NCI-H524 (cell line): Measurements from ENCODE around the gene DNM3.

Experiments used
- DNase-seq, 2 experiments: peaks; one replicate each; lab custom pipeline; 2025; lab: John Stamatoyannopoulos, UW

Gene DNM3

DNA sequence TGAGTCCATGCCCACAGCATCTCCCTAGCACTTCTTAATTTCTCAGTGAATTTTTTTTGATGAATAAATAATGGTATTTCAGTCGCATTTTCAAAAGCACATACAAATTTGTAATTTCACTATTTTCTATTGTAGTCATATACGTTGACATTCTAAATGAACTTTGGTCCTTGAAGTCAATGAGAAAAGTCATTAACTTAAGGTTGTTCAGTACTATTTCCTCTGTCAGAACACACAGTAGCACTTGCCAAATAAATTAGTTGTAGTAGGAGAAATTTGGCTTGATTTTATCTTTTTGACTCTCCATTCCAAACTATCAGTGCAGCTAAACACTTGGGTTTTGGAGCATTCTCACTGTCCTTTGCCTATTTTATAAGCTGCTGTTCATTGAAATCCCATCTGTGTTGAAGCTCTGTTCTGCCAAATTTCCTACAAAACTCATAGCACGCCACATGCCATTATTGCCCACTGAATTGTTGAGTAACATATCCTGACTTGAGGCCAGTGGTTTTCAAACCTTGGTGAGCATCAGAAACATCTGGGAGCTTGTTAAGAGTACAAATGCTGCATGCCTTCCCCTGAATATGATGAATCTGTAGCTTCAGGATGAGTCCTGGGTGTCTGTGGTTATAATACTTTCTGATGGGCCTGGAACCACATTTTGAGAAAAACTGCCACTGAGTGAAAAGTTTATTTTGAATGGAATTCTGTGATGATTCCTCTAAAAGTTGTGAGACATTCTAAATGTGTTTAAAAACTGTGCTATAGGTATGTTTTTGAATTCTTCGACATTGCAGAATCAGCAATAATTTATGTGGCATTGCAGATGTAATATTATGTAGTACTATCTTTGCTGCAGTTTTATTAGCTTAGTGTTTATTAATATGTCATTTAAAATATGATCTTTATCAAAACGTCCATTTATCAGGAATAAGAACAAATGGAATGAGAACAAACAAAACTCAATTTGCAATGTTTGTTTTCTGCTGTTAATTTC is 78.9 kb downstream of the DNM3 start:
- no peak for DNase-seq

- DNase-seq, result no peak
Measured at GRCh38 chr1:171922999-171923398, 81.7 kb downstream of the DNM3 start.

- DNase-seq, result no peak
Measured at GRCh38 chr1:171929121-171929520, 87.8 kb downstream of the DNM3 start.

DNA sequence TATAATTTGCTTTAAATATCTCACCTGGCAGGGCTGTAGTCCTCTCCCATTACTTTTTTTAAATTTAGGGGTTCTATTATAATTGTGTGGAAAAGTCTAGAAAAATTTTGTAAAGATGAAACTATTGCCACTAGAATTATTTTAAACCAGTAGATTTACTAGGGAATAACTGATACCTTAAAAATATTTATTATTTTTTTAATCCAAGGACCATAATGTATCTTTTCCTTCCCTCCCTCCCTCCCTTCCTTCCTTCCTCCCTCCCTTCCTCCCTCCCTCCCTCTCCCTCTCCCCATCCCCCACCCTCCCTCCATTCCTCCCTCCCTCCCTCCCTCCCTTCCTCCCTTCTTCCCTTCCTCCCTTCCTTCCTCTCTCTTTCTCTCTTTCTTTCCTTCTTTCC is 90.5 kb downstream of the DNM3 start:
- no peak for DNase-seq

DNA sequence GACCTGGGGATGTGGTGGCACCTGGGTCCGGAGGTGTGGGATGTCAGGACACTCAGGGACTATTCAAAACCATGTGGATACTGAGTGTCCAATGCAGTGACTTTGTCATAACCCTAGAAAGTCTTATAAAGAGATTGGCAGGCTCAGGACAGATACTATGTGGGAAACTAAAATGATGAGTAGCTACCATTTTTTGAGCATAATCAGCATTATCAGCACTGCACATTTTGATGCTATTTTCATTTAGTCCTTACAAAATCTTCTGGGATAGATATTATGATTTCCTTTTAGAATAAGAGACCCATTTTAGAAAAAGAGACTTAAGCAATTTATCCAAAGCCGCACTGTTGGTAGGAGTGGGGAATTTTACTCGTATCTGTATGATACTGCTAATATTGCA is 93.4 kb downstream of the DNM3 start:
- no peak for DNase-seq

- no peak for DNase-seq
Measured at GRCh38 chr1:171935086-171935485, 93.8 kb downstream of the DNM3 start.

- no peak for DNase-seq
Measured at GRCh38 chr1:171935664-171936063, 94.4 kb downstream of the DNM3 start.

GRCh38 chr1:171937938-171938337 is 96.6 kb downstream of the DNM3 start:
- DNase-seq, result no peak

DNA sequence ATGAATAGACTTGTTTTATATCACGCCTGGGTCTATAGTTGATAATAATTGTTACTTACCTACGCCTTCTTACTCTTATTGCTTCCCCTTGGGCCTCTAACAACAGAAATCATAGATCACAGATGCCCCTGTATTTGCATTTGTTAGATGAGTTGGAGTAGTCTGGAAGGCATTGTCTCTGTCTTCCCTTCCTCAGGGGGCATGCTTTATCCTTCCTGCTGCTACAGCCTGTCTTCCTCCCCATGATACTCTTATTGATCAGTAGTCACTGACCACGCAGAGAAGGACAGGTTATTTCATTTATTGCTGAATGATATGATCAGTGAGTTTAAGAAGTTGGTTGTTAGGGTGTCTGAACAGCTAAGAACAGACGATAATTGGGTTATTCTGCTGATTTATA is 98.4 kb downstream of the DNM3 start:
- DNase-seq, result no peak

- no peak for DNase-seq
Measured at GRCh38 chr1:171940368-171940767, 99.1 kb downstream of the DNM3 start.

DNA sequence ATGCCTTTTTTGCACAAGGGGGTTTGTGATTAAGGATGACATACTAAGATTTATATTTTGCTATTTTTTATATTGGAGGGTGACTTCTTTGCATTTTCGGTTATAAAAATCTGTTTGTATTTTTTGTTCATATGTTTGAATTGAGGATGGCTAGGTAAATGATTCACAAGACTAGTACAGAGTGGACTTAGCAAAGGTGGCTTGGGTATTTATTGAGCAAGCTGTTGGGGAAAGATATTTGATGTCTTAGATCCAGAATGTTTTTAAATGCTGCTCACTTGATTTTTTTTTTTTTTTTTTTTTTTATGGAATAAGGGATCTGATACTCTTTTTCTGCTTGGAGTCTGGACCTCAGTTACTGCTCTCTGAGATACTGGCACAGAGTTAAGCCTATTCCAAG is 100.6 kb downstream of the DNM3 start:
- DNase-seq, result no peak

DNA sequence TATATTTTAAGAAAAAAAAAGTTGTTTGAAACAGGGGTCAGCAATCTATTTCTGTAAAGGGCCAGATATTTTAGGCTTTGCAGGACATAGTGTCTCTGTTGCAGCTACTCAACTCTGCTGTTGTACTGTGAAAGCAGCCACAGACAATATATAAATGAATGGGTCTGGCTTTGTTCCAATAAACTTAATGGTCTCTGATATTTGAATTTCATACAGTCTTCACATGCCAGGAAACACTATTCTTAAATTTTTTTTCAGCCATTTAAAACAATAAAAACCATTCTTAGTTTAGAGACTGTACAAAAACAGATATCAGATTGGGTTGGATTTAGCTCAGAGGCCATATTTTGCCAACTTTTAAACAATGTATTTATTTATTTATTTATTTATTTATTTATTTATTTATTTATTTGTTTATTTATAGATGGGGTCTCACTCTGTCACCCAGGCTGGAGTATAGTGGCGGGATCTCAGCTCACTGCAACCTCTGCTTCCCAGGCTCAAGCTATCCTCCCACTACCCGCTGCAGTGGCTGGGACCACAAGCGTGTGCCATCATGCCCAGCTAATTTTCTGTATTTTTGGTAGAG is 102.8 kb downstream of the DNM3 start:
- no peak for DNase-seq

DNA sequence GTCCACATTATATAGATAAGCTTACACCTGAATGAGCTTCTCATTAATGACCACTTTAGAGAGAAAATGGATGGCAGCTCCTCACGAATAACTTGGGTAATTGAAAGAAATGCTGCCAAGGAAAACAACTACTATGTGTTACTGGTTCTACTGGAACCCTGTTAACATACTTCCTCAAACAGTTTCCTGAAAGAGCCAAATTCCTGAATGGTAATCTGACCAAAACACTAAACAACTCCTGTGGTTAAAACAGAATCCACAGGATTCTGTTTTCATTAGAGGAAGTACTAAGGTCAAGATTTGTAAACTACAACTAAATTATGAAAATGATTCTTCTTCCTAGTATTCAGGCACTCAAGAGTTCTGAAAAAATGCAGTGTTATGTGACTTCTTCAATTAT is 107.2 kb downstream of the DNM3 start:
- DNase-seq, result no peak

- no peak for DNase-seq
Measured at GRCh38 chr1:171949316-171949715, 108.0 kb downstream of the DNM3 start.

- peak; percentile 18 to 20 for DNase-seq
Measured at GRCh38 chr1:171953835-171954234, 112.5 kb downstream of the DNM3 start.

- DNase-seq, result peak; percentile 69 to 75
Measured at GRCh38 chr1:171954361-171954760, 113.1 kb downstream of the DNM3 start.

DNA sequence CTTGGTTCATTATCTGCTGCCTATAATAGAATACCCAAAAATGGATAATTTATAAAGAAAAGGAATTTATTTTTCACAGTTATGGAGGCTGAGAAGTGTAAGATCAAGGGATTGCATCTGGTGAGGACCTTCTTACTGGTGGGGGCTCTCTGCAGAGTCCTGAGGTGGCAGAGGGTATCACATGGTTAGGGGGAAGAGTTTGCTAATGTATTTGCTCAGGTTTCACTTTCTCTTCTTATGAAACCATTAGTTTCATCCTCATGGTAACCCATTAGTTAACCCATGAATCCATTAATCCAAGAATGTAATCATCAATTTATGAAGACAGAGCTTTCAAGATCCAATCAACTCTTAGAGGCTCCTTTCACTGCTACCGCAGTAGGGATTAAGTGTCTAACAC is 120.6 kb downstream of the DNM3 start:
- DNase-seq, result no peak

DNA sequence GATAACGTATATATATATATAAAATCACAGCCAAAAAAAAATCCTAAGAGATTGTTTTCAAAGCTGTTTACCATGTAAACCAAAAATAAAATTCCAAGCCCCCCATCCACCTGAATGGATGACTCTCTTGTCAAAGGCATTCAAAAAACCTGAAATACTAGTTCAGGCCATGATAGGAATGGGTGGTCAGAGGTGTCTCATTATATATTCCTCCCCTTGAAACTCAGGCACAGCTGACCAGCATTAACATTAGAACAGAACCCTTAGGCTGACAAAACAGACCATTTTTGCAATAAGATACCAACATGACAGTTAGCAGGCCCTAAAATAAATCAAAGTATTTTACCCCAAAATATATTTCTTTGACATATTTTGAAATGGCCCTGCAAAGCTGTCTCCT is 122.5 kb downstream of the DNM3 start:
- no peak for DNase-seq

GRCh38 chr1:171965777-171966176 is 124.5 kb downstream of the DNM3 start:
- DNase-seq, result no peak

- DNase-seq, result no peak
Measured at GRCh38 chr1:171966426-171967220, 125.3 kb downstream of the DNM3 start.

GRCh38 chr1:171969226-171969625 is 127.9 kb downstream of the DNM3 start:
- no peak for DNase-seq

GRCh38 chr1:171969813-171970212 is 128.5 kb downstream of the DNM3 start:
- DNase-seq, result no peak

- no peak for DNase-seq
Measured at GRCh38 chr1:171972846-171973245, 131.5 kb downstream of the DNM3 start.
